Pulmonary artery endothelial cell (primary cell): ENCODE data around the gene NRG3. TPM values are rescaled to one million over a fixed set of nuclear protein-coding genes. Genes with fewer than 3 reads are reported as not detected.

Experiments used
- DNase-seq: peaks from one replicate; pipeline ENCODE4 v3.0.0-alpha.2; 2011; ENCODE audit warnings: low read depth, low spot score
- total RNA-seq: library from RNA; depleted of rRNA; stranded (reverse); fragments of >200 nt; gene quantifications from 2 replicates; pipeline ENCODE4 v1.2.3, GENCODE V29; 2014

NRG3 gene
- 0.04 and 0.33 TPM in 2 replicates for total RNA-seq

- DNase-seq: no peak
Measured at GRCh38 chr10:81874875-81875466, at the start of gene NRG3. Gene NRG3, plus strand, starts transcription at chr10:81875194.

GRCh38 chr10:81828251-81828650 lies 46.7 kb upstream of the NRG3 start:
- DNase-seq: no peak

GRCh38 chr10:81831060-81831459 lies 43.9 kb upstream of the NRG3 start:
- DNase-seq: no peak

GRCh38 chr10:81838950-81839349 lies 36.0 kb upstream of the NRG3 start:
- DNase-seq: no peak

- DNase-seq: no peak
Measured at GRCh38 chr10:81843042-81843441, 32.0 kb upstream of the NRG3 start.

GRCh38 chr10:81847675-81848074 lies 27.3 kb upstream of the NRG3 start:
- DNase-seq: no peak

- no peak for DNase-seq
Measured at GRCh38 chr10:81848514-81848913, 26.5 kb upstream of the NRG3 start.

GRCh38 chr10:81848931-81849330 lies 26.1 kb upstream of the NRG3 start:
- no peak for DNase-seq

GRCh38 chr10:81862596-81862995 lies 12.4 kb upstream of the NRG3 start:
- DNase-seq: no peak

GRCh38 chr10:81863771-81864170 lies 11.2 kb upstream of the NRG3 start:
- no peak for DNase-seq

- no peak for DNase-seq
Measured at GRCh38 chr10:81865581-81865980, 9.4 kb upstream of the NRG3 start.

- DNase-seq: no peak
Measured at GRCh38 chr10:81866753-81867152, 8.2 kb upstream of the NRG3 start.

GRCh38 chr10:81870472-81870871 lies 4.5 kb upstream of the NRG3 start:
- no peak for DNase-seq

- DNase-seq: no peak
Measured at GRCh38 chr10:81871558-81871957, 3.4 kb upstream of the NRG3 start.

GRCh38 chr10:81872206-81872862 lies 2.7 kb upstream of the NRG3 start:
- DNase-seq: no peak

GRCh38 chr10:81873231-81873931 lies 1.6 kb upstream of the NRG3 start:
- no peak for DNase-seq

GRCh38 chr10:81873932-81874816 lies 820 bp upstream of the NRG3 start:
- no peak for DNase-seq

- no peak for DNase-seq
Measured at GRCh38 chr10:81875467-81876252, 666 bp downstream of the NRG3 start.

- no peak for DNase-seq
Measured at GRCh38 chr10:81876253-81877077, 1.5 kb downstream of the NRG3 start.

GRCh38 chr10:81877596-81877995 lies 2.6 kb downstream of the NRG3 start:
- no peak for DNase-seq
